GM13976 (cell line): ENCODE measurements around the gene LRP11.

Experiments used
- DNase-seq: peaks from one replicate; pipeline ENCODE4 v3.0.0; 2012; ENCODE audit warnings: low spot score
- CTCF ChIP-seq: IDR thresholded peaks from 2 replicates; pipeline ENCODE4 v1.5.1; 2012; ENCODE audit warnings: borderline replicate concordance, mild to moderate bottlenecking; ENCODE audit not compliant: insufficient read depth; ENCODE audit errors: extremely low read depth, missing control alignments, control extremely low read depth
- in situ Hi-C: fragments of 300-500 bp; cut with MboI; formaldehyde crosslinking; loops from one replicate; pipeline ENCODE4 v1.12.0; 2022; ENCODE audit warnings: low sequenced_read_pairs, mixed read lengths, inconsistent platforms; ENCODE audit not compliant: unreplicated experiment

Gene LRP11

GRCh38 chr6:149769676-149770075, 94.5 kb downstream of the LRP11 start:
- DNase-seq = no peak
- TF ChIP-seq CTCF = no peak
- in situ Hi-C loops = no loop called here
